ENCODE measurements around the gene TNS3.
A peak's percentile ranks its signal among the peaks of the same experiment; 100 is the strongest.

TNS3 gene

GRCh38 chr7:47465191-47465590, 116.7 kb downstream of the TNS3 start:
- DNase-seq: no peak

- DNase-seq: no peak
Measured at GRCh38 chr7:47464266-47464665, 117.6 kb downstream of the TNS3 start.

GRCh38 chr7:47461746-47462145, 120.2 kb downstream of the TNS3 start:
- DNase-seq: no peak

- DNase-seq: no peak
Measured at GRCh38 chr7:47461161-47461560, 120.8 kb downstream of the TNS3 start.

- peak; percentile 70 for DNase-seq
Measured at GRCh38 chr7:47460251-47460989, 121.5 kb downstream of the TNS3 start.

- DNase-seq: no peak
Measured at GRCh38 chr7:47458486-47458885, 123.4 kb downstream of the TNS3 start.

- DNase-seq: no peak
Measured at GRCh38 chr7:47458057-47458456, 123.9 kb downstream of the TNS3 start.

- DNase-seq: no peak
Measured at GRCh38 chr7:47456210-47456955, 125.5 kb downstream of the TNS3 start.

GRCh38 chr7:47455872-47456185, 126.1 kb downstream of the TNS3 start:
- no peak for DNase-seq

GRCh38 chr7:47454974-47455871, 126.7 kb downstream of the TNS3 start:
- no peak for DNase-seq

GRCh38 chr7:47454069-47454973, 127.6 kb downstream of the TNS3 start:
- no peak for DNase-seq

GRCh38 chr7:47453093-47454061, 128.5 kb downstream of the TNS3 start:
- DNase-seq: no peak

- no peak for DNase-seq
Measured at GRCh38 chr7:47452715-47453092, 129.2 kb downstream of the TNS3 start.

- DNase-seq: no peak
Measured at GRCh38 chr7:47452295-47452694, 129.6 kb downstream of the TNS3 start.

GRCh38 chr7:47451851-47452205, 130.1 kb downstream of the TNS3 start:
- DNase-seq: no peak

- no peak for DNase-seq
Measured at GRCh38 chr7:47449810-47450590, 131.9 kb downstream of the TNS3 start.

GRCh38 chr7:47448971-47449370, 132.9 kb downstream of the TNS3 start:
- no peak for DNase-seq

GRCh38 chr7:47447621-47448349, 134.1 kb downstream of the TNS3 start:
- DNase-seq: no peak

- no peak for DNase-seq
Measured at GRCh38 chr7:47446871-47447466, 134.9 kb downstream of the TNS3 start.
